IMR-90 (cell line): ENCODE measurements around the gene OR8B2. TPM values are rescaled to one million over a fixed set of nuclear protein-coding genes. Genes with fewer than 3 reads are reported as not detected.

ENCODE experiments used
- ATAC-seq: fragments of 200-7000 bp; cut with Tn5 transposase; 2 replicates; pipeline ENCODE4 v1.9.1; 2020; ENCODE audit warnings: low read depth, mild to moderate bottlenecking, moderate library complexity
- BruUV-seq: library from RNA; stranded (reverse); fragments of 400-500 nt; replicated peaks from 2 replicates; lab custom pipeline; 2021; lab: Mats Ljungman, UMichigan
- CTCF ChIA-PET: fragments of 300-600 bp; formaldehyde crosslinking; extraction: SDS; loops from one replicate; lab custom pipeline; 2021; ENCODE audit warnings: antibody characterized with exemption; lab: Yijun Ruan, JAX
- POLR2A ChIA-PET: fragments of 300-600 bp; sonication (Branson Sonifier 250); formaldehyde crosslinking; loops from one replicate; lab custom pipeline; 2022; ENCODE audit warnings: antibody characterized with exemption; ENCODE audit not compliant: unreplicated experiment; lab: Charles Lee
- DNase-seq: peaks from one replicate; pipeline ENCODE4 v3.0.0; 2013
- H2AFZ ChIP-seq: replicated peaks from 2 replicates; pipeline ENCODE3; 2013; ENCODE audit warnings: low read length, mild to moderate bottlenecking; ENCODE audit not compliant: poor library complexity
- H2AK5ac ChIP-seq: 2 replicates; pipeline ENCODE4 v1.6.1; 2013; ENCODE audit warnings: low read depth, low read length, inconsistent platforms
- H2AK9ac ChIP-seq: replicated peaks from 2 replicates; pipeline ENCODE3; 2013; ENCODE audit warnings: mild to moderate bottlenecking, low read depth, low read length, moderate library complexity; ENCODE audit not compliant: poor library complexity
- H2BK120ac ChIP-seq: 2 replicates; pipeline ENCODE4 v1.6.1; 2013; ENCODE audit warnings: low read depth, low read length, inconsistent platforms
- H2BK15ac ChIP-seq: 3 replicates; pipeline ENCODE4 v1.6.1; 2013; ENCODE audit warnings: low read depth, low read length, inconsistent platforms
- H2BK20ac ChIP-seq: 2 replicates; pipeline ENCODE4 v1.6.1; 2013; ENCODE audit warnings: low read depth, mild to moderate bottlenecking, inconsistent platforms, low read length, moderate library complexity
- H2BK5ac ChIP-seq: 2 replicates; pipeline ENCODE4 v1.6.1; 2013; ENCODE audit warnings: mild to moderate bottlenecking, low read depth, low read length, inconsistent platforms; ENCODE audit not compliant: poor library complexity, severe bottlenecking
- H3K14ac ChIP-seq: replicated peaks from 2 replicates; pipeline ENCODE4 v1.6.1; 2013; ENCODE audit warnings: low read depth, low read length, inconsistent platforms
- H3K18ac ChIP-seq: 2 replicates; pipeline ENCODE4 v1.6.1; 2013; ENCODE audit warnings: low read depth, low read length, control low read depth
- H3K23ac ChIP-seq: 2 replicates; pipeline ENCODE4 v1.6.1; 2013; ENCODE audit warnings: low read depth, low read length, inconsistent platforms
- H3K27ac ChIP-seq: 2 replicates; pipeline ENCODE4 v1.5.1; 2013; ENCODE audit warnings: mild to moderate bottlenecking, control low read depth, low read length; ENCODE audit not compliant: insufficient read depth
- H3K27me3 ChIP-seq: 2 replicates; pipeline ENCODE4 v1.6.1; 2013; ENCODE audit warnings: low read length; ENCODE audit not compliant: control insufficient read depth, insufficient read depth
- H3K36me3 ChIP-seq: 2 replicates; pipeline ENCODE4 v1.6.1; 2013; ENCODE audit warnings: low read length, mixed read lengths; ENCODE audit not compliant: control insufficient read depth, insufficient read depth
- H3K4ac ChIP-seq: 2 replicates; pipeline ENCODE4 v1.6.1; 2013; ENCODE audit warnings: low read depth, low read length, inconsistent platforms
- H3K4me1 ChIP-seq: 2 replicates; pipeline ENCODE4 v1.6.1; 2013; ENCODE audit warnings: low read length, mixed read lengths; ENCODE audit not compliant: control insufficient read depth, insufficient read depth
- H3K4me2 ChIP-seq: 2 replicates; pipeline ENCODE4 v1.6.1; 2013; ENCODE audit warnings: low read depth, mild to moderate bottlenecking, control low read depth, low read length, moderate library complexity
- H3K4me3 ChIP-seq: 2 replicates; pipeline ENCODE4 v1.5.1; 2013; ENCODE audit warnings: low read depth, mild to moderate bottlenecking, control low read depth, low read length, moderate library complexity; ENCODE audit not compliant: insufficient read depth
- H3K56ac ChIP-seq: 2 replicates; pipeline ENCODE4 v1.6.1; 2013; ENCODE audit warnings: low read length, inconsistent platforms; ENCODE audit not compliant: insufficient read depth; ENCODE audit errors: extremely low read depth
- H3K79me1 ChIP-seq, 2 experiments: 2 replicates each; pipeline ENCODE4 v1.6.1; 2013; ENCODE audit warnings: low read length in 2 of 2, inconsistent platforms in 1 of 2, low read depth in 1 of 2
- H3K9ac ChIP-seq: 2 replicates; pipeline ENCODE4 v1.6.1; 2013; ENCODE audit warnings: low read depth, low read length, control low read depth
- H3K9me1 ChIP-seq: 2 replicates; pipeline ENCODE4 v1.6.1; 2013; ENCODE audit warnings: low read length, inconsistent platforms; ENCODE audit not compliant: insufficient read depth
- H3K9me3 ChIP-seq: 2 replicates; pipeline ENCODE4 v1.6.1; 2013; ENCODE audit warnings: low read length; ENCODE audit not compliant: control insufficient read depth, insufficient read depth
- H4K20me1 ChIP-seq: 2 replicates; pipeline ENCODE4 v1.6.1; 2013; ENCODE audit warnings: low read length, inconsistent platforms; ENCODE audit not compliant: insufficient read depth
- H4K5ac ChIP-seq: 2 replicates; pipeline ENCODE4 v1.6.1; 2013; ENCODE audit warnings: mild to moderate bottlenecking, low read depth, low read length, control low read depth
- H4K8ac ChIP-seq, 2 experiments: 2 replicates each; pipeline ENCODE4 v1.6.1; 2013; ENCODE audit warnings: low read depth in 2 of 2, low read length in 2 of 2, control low read depth in 1 of 2, inconsistent platforms in 1 of 2
- H4K91ac ChIP-seq: 2 replicates; pipeline ENCODE4 v1.6.1; 2013; ENCODE audit warnings: low read depth, low read length, inconsistent platforms; ENCODE audit not compliant: insufficient read depth
- MAFK ChIP-seq: IDR thresholded peaks from 2 replicates; pipeline ENCODE4 v1.6.1; 2012; ENCODE audit warnings: low read depth, low read length, improper control_type of control experiment
- RCOR1 ChIP-seq: IDR thresholded peaks from 2 replicates; pipeline ENCODE4 v1.6.1; 2012; ENCODE audit warnings: mild to moderate bottlenecking, low read length, improper control_type of control experiment; ENCODE audit not compliant: insufficient replicate concordance
- WGBS, 2 experiments: methylation state at CpG; one replicate each; pipeline versions ENCODE4 v1.1.5 to v1.1.7; 2013; ENCODE audit warnings: missing lambda C conversion rate in 2 of 2; ENCODE audit not compliant: insufficient read length in 1 of 2; ENCODE audit errors: extremely low coverage in 2 of 2; 5-methylcytosine and 5-hydroxymethylcytosine counted together
- dilution Hi-C: fragments of 300-500 bp; cut with HindIII; formaldehyde crosslinking; loops from one replicate; pipeline ENCODE4 v1.14.3; 2018; ENCODE audit warnings: low sequenced_read_pairs; ENCODE audit not compliant: unreplicated experiment
- in situ Hi-C: fragments of 300-500 bp; cut with MboI; formaldehyde crosslinking; loops from 3 replicates; pipeline ENCODE4 v1.14.3; 2019; ENCODE audit warnings: low sequenced_read_pairs, inconsistent platforms, mixed read lengths
- intact Hi-C: fragments of 100-400 bp; cut with micrococcal nuclease; formaldehyde crosslinking; loops from 2 replicates; pipeline ENCODE4 v1.10.0; 2022
- polyA plus RNA-seq, 3 experiments: library from polyadenylated mRNA; depleted of rRNA; stranded (reverse); fragments of >200 nt; gene quantifications; 2 replicates each; pipeline ENCODE4 v1.2.3, GENCODE V29; 2012; ENCODE audit warnings: low replicate concordance in 1 of 3
- total RNA-seq: library from RNA; depleted of rRNA; stranded (reverse); fragments of >200 nt; gene quantifications from 2 replicates; pipeline ENCODE4 v1.2.3, GENCODE V29; 2012

OR8B2 gene
- total and polyA plus RNA-seq, 2 of the 4 experiments (the other 2 are of a cell fraction), result not detected

DNA sequence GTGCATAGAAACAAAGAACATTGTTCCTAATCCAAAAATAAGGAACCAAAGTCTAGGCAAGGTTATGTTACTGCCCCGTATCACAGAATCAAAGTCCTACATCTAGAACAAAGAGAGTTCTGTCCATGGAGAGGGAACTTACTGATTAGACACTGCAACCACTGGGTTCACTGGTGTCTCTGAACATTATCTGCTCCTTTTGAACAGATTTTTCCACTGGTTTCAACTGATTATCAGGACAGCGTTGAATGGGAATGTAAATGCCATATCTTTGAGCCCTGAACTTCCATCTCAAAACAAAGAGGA lies 44.2 kb downstream of the OR8B2 start:
- Histone ChIP-seq H2BK5ac (no peak overlapping the region), H3K56ac (no peak overlapping the region), H4K5ac (no peak overlapping the region), H2BK20ac (no peak overlapping the region), H3K4me3 (no peak overlapping the region), H3K9me3 (no peaks in the 10 kb centered on the region), H4K91ac (no peak overlapping the region), H3K27me3 (no peaks in the 10 kb centered on the region), H3K18ac (no peak overlapping the region), H2AFZ (no peak overlapping the region), H4K8ac (no peak overlapping the region), H3K14ac (no peak overlapping the region), H4K20me1 (no peaks in the 10 kb centered on the region), H3K27ac (no peak overlapping the region), H3K36me3 (no peaks in the 10 kb centered on the region), H3K4ac (no peak overlapping the region), H2BK120ac (no peak overlapping the region), H2AK5ac (no peak overlapping the region), H3K4me1 (no peaks in the 10 kb centered on the region), H3K9ac (no peak overlapping the region), H3K4me2 (no peak overlapping the region), H3K23ac (no peak overlapping the region), H2AK9ac (no peak overlapping the region), H3K9me1 (no peaks in the 10 kb centered on the region), H2BK15ac (no peak overlapping the region), H3K79me1 (no peaks in the 10 kb centered on the region)
- TF ChIP-seq MAFK (no peak), RCOR1 (no peak)
- ATAC-seq, result no peak
- no TSS peak for BruUV-seq
- intact Hi-C loops, result no loop called here
- dilution Hi-C loops, result no loop called here
- no peak for DNase-seq
- POLR2A ChIA-PET, result no interaction called here
- no CpG with 5 or more reads among the region's 2 CpGs for WGBS, 2 experiments
- in situ Hi-C loops, result no loop called here
- CTCF ChIA-PET, result no interaction called here
